Mesenchymal stem cell (in vitro differentiated cells and primary cell): ENCODE data around the gene ETS1.

Experiments used
- DNase-seq: peaks from one replicate; pipeline ENCODE4 v3.0.0-alpha.2; 2013
- H2AFZ ChIP-seq: one replicate; pipeline ENCODE4 v1.6.1; 2013; ENCODE audit warnings: low read depth, mild to moderate bottlenecking, control low read depth, inconsistent platforms, low read length, moderate library complexity
- H2AK5ac ChIP-seq: 2 replicates; pipeline ENCODE4 v1.6.1; 2013; ENCODE audit warnings: low read length, moderate library complexity, mild to moderate bottlenecking, inconsistent platforms; ENCODE audit not compliant: severe bottlenecking
- H2BK120ac ChIP-seq: one replicate; pipeline ENCODE4 v1.6.1; 2013; ENCODE audit warnings: low read depth, mild to moderate bottlenecking, inconsistent platforms, low read length, moderate library complexity
- H2BK12ac ChIP-seq, 2 experiments: one replicate each; pipeline ENCODE4 v1.6.1; 2013; ENCODE audit warnings: inconsistent platforms in 2 of 2, low read length in 2 of 2, mild to moderate bottlenecking in 2 of 2, moderate library complexity in 2 of 2, control low read depth in 1 of 2
- H2BK15ac ChIP-seq: one replicate; pipeline ENCODE4 v1.6.1; 2013; ENCODE audit warnings: mild to moderate bottlenecking, low read depth, inconsistent platforms; ENCODE audit not compliant: poor library complexity, severe bottlenecking
- H2BK5ac ChIP-seq: 2 replicates; pipeline ENCODE4 v1.6.1; 2013; ENCODE audit warnings: low read depth, mild to moderate bottlenecking, low read length, control low read depth, inconsistent platforms; ENCODE audit not compliant: poor library complexity, severe bottlenecking
- H3K14ac ChIP-seq, 2 experiments: one replicate each; pipeline ENCODE4 v1.6.1; 2013; ENCODE audit warnings: inconsistent platforms in 2 of 2, low read length in 2 of 2, control low read depth in 1 of 2, mild to moderate bottlenecking in 1 of 2, moderate library complexity in 1 of 2
- H3K18ac ChIP-seq, 2 experiments: one replicate each; pipeline ENCODE4 v1.6.1; 2013; ENCODE audit warnings: inconsistent platforms in 2 of 2, low read length in 2 of 2, control low read depth in 1 of 2, low read depth in 1 of 2, mild to moderate bottlenecking in 1 of 2
- H3K23ac ChIP-seq, 2 experiments: one replicate each; pipeline ENCODE4 v1.6.1; 2013; ENCODE audit warnings: inconsistent platforms in 2 of 2, low read length in 2 of 2, mild to moderate bottlenecking in 2 of 2, moderate library complexity in 2 of 2, control low read depth in 1 of 2
- H3K27ac ChIP-seq: 2 replicates; pipeline ENCODE4 v1.5.1; 2013; ENCODE audit warnings: mild to moderate bottlenecking, moderate library complexity, low read length, control low read depth, inconsistent platforms; ENCODE audit not compliant: poor library complexity, severe bottlenecking
- H3K27me3 ChIP-seq, 2 experiments: 2 replicates each; pipeline versions ENCODE4 v1.6.1 to v1.7.0; 2013; ENCODE audit warnings: low read length in 2 of 2, mild to moderate bottlenecking in 2 of 2, moderate library complexity in 2 of 2, control low read depth in 1 of 2, inconsistent platforms in 1 of 2; ENCODE audit not compliant: control insufficient read depth in 1 of 2, insufficient read depth in 1 of 2
- H3K36me3 ChIP-seq, 2 experiments: 2 replicates each; pipeline versions ENCODE4 v1.6.1 to v1.7.0; 2013; ENCODE audit warnings: low read length in 2 of 2, control low read depth in 1 of 2, inconsistent platforms in 1 of 2, low read depth in 1 of 2, mild to moderate bottlenecking in 1 of 2; ENCODE audit not compliant: insufficient read depth in 2 of 2, control insufficient read depth in 1 of 2
- H3K4ac ChIP-seq, 2 experiments: one replicate each; pipeline ENCODE4 v1.6.1; 2013; ENCODE audit warnings: inconsistent platforms in 2 of 2, low read length in 2 of 2, mild to moderate bottlenecking in 2 of 2, moderate library complexity in 2 of 2, control low read depth in 1 of 2, low read depth in 1 of 2
- H3K4me1 ChIP-seq: 2 replicates; pipeline ENCODE4 v1.6.1; 2013; ENCODE audit warnings: low read depth, low read length, control low read depth; ENCODE audit not compliant: control insufficient read depth, insufficient read depth
- H3K4me2 ChIP-seq: 2 replicates; pipeline ENCODE4 v1.6.1; 2013; ENCODE audit warnings: low read length, mild to moderate bottlenecking, inconsistent platforms; ENCODE audit not compliant: poor library complexity, severe bottlenecking
- H3K4me3 ChIP-seq, 2 experiments: 2 replicates each; pipeline versions ENCODE4 v1.5.1 to v1.7.0; 2013; ENCODE audit warnings: low read length in 2 of 2, mild to moderate bottlenecking in 2 of 2, control low read depth in 1 of 2, low read depth in 1 of 2; ENCODE audit not compliant: insufficient read depth in 1 of 2
- H3K79me1 ChIP-seq: replicated peaks from 2 replicates; pipeline ENCODE4 v1.6.1; 2013; ENCODE audit warnings: mild to moderate bottlenecking, control low read depth, low read length, inconsistent platforms; ENCODE audit not compliant: poor library complexity, severe bottlenecking
- H3K9ac ChIP-seq: 2 replicates; pipeline ENCODE4 v1.7.0; 2013; ENCODE audit warnings: mild to moderate bottlenecking, low read length, moderate library complexity
- H3K9me3 ChIP-seq: 2 replicates; pipeline ENCODE4 v1.7.0; 2013; ENCODE audit warnings: mild to moderate bottlenecking, low read length; ENCODE audit not compliant: control insufficient read depth
- H4K8ac ChIP-seq: one replicate; pipeline ENCODE4 v1.6.1; 2013; ENCODE audit warnings: inconsistent platforms, mild to moderate bottlenecking, low read length, moderate library complexity
- H4K91ac ChIP-seq: one replicate; pipeline ENCODE4 v1.6.1; 2013; ENCODE audit warnings: mild to moderate bottlenecking, low read length, inconsistent platforms
- whole genome bisulfite sequencing: methylation state at CpG from one replicate; pipeline ENCODE4 v1.1.7; 2013; ENCODE audit warnings: mixed read lengths; 5-methylcytosine and 5-hydroxymethylcytosine counted together

ETS1 gene

DNA sequence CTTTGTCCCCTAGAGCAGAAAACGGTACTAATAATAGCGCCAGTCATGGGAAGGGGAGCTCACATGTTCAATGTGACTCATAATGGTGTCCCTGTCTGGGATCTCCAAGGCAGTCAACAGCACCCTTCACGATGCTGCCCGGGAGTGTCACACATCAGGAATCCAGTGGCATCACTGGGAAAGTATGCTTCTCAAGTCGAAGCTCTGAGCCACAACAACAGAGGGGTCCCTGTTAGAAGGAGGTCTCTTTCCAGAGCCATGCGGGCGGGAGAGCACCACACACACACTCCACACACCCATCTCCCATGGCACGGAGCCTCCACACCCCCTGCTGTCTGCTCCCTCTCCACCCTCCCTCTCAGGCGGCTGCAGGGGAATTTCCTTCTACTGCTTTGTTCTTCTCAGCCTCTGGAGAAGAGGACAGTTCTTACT is 119.7 kb downstream of the ETS1 start:
- Histone ChIP-seq H3K27me3 (no peaks in the 10 kb centered on the region), H3K36me3 (peaks cover 29 to 75% of the 10 kb centered on the region in 2 experiments), H3K4ac (peak overlapping the region in 1 of 2 experiments; percentile 35), H3K79me1 (peaks cover 16% of the 10 kb centered on the region), H3K4me1 (peaks cover 25% of the 10 kb centered on the region), H4K91ac (peak overlapping the region; percentile 46), H2BK15ac (no peak overlapping the region), H2BK5ac (no peak overlapping the region), H3K27ac (peak overlapping the region; percentile 25), H2BK120ac (no peak overlapping the region), H2AK5ac (peak overlapping the region; percentile 66), H4K8ac (peak overlapping the region; percentile 35), H3K4me3 (peak overlapping the region in 1 of 2 experiments; percentile 1), H3K9ac (peak overlapping the region; percentile 86), H3K14ac (peak overlapping the region in 1 of 2 experiments; percentile 26), H2AFZ (no peak overlapping the region), H3K9me3 (no peaks in the 10 kb centered on the region), H3K23ac (no peak overlapping the region), H3K18ac (peak overlapping the region; percentile 25 to 33), H3K4me2 (no peak overlapping the region), H2BK12ac (peak overlapping the region; percentile 17 to 38)
- WGBS, result under 1% methylated on average over 9 of the region's 9 CpGs
- peak; percentile 100 for DNase-seq

GRCh38 chr11:128467041-128467440 is 120.3 kb downstream of the ETS1 start:
- peaks cover 23% of the 10 kb centered on the region for H3K4me1 ChIP-seq
- WGBS, result 92% methylated on average over 6 of the region's 6 CpGs

DNA sequence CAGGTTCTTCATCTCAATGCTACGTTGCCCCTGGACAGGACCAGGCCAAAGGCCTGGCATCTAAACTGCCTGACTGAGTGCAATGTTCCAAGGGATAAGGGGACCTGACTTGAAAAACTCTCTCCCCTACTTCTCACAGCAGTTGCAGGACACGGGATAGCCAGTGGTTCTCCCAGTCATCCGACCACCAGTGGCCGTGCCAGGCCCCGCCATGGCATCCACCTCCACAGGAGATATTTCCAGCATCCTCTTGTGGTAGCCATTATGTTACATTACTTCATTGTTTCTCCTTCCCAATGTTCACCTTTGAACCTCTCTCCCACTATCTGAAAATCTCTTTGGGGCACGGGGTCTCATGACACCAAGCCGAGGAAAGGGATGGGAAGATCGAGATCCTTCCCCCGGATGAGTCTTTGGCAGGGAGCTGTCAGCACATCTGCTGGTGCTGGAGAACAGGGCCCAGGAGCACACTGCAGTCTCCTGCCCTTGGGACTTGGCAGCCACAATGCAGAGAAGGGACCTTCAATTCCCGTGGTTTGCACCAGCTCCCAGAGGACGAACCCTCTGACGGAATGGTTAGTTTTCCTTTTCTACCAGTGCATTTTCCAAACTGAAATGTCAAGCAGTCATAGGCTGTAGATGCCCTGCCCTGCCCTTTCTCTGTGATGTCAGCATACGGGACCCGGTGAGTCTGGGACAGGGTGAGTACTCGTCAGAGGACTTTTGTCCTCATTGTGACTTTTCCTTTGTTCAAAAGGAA is 121.2 kb downstream of the ETS1 start:
- Histone ChIP-seq H3K79me1 (peaks cover 24% of the 10 kb centered on the region), H3K14ac (no peak overlapping the region), H2AK5ac (peak overlapping the region; percentile 36), H3K9me3 (no peaks in the 10 kb centered on the region), H4K91ac (no peak overlapping the region), H2BK15ac (no peak overlapping the region), H3K4me1 (peaks cover 21% of the 10 kb centered on the region), H3K4me2 (no peak overlapping the region), H2BK120ac (no peak overlapping the region), H2BK12ac (peak overlapping the region; percentile 37 to 67), H3K4me3 (no peak overlapping the region), H4K8ac (no peak overlapping the region), H3K27me3 (no peaks in the 10 kb centered on the region), H2BK5ac (no peak overlapping the region), H3K27ac (no peak overlapping the region), H3K18ac (peak overlapping the region in 1 of 2 experiments; percentile 5), H3K36me3 (peaks cover 28 to 77% of the 10 kb centered on the region in 2 experiments), H3K9ac (no peak overlapping the region), H3K23ac (no peak overlapping the region), H3K4ac (no peak overlapping the region), H2AFZ (no peak overlapping the region)
- 93% methylated on average over 15 of the region's 15 CpGs for WGBS
- no peak for DNase-seq

More at GRCh38 chr11:128467041-128467440, 120.3 kb downstream of the ETS1 start:
- peaks cover 18% of the 10 kb centered on the region for H3K79me1 ChIP-seq
- H3K4me2 ChIP-seq, result no peak overlapping the region
- no peak for DNase-seq
- no peaks in the 10 kb centered on the region for H3K9me3 ChIP-seq
- H3K23ac ChIP-seq, result no peak overlapping the region
- peaks cover 28 to 76% of the 10 kb centered on the region in 2 experiments for H3K36me3 ChIP-seq
- H2BK12ac ChIP-seq, result peak overlapping the region; percentile 9 to 80
- no peak overlapping the region for H2BK120ac ChIP-seq
- H3K27ac ChIP-seq, result peak overlapping the region; percentile 2
- H3K9ac ChIP-seq, result peak overlapping the region; percentile 86
- H3K4me3 ChIP-seq, result peak overlapping the region in 1 of 2 experiments; percentile 1
- H4K91ac ChIP-seq, result peak overlapping the region; percentile 52
- H2AFZ ChIP-seq, result no peak overlapping the region
- H2BK5ac ChIP-seq, result no peak overlapping the region
- no peaks in the 10 kb centered on the region for H3K27me3 ChIP-seq
- peak overlapping the region; percentile 33 to 83 for H3K18ac ChIP-seq
- peak overlapping the region; percentile 64 for H4K8ac ChIP-seq
- H3K14ac ChIP-seq, result peak overlapping the region in 1 of 2 experiments; percentile 39
- H3K4ac ChIP-seq, result peak overlapping the region; percentile 45 to 52
- H2AK5ac ChIP-seq, result peak overlapping the region; percentile 36
- no peak overlapping the region for H2BK15ac ChIP-seq

DNA sequence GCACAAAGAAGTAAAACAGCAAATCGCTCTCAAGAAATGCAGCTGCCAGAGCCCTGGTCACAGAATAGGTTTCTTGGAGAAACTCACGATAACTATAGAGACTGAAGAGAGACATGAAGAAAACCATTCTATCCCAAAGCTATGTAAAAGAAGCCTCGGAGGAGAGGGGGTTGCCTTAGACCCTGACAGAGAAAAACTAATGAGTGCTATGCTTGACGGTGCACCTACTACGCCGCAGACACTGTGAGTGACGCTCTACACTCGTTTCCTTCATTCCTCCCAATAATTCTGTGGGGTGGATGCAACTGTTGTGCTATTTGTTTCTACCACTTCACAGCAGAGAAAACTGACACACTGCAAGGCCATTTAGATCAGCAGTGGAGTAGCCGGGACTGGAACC is 121.8 kb downstream of the ETS1 start:
- no peak overlapping the region for H3K23ac ChIP-seq
- peaks cover 19% of the 10 kb centered on the region for H3K4me1 ChIP-seq
- 97% methylated on average over 9 of the region's 9 CpGs for WGBS
- H3K4ac ChIP-seq, result no peak overlapping the region
- no peak overlapping the region for H3K14ac ChIP-seq
- no peak overlapping the region for H2BK120ac ChIP-seq
- no peak for DNase-seq
- H4K91ac ChIP-seq, result no peak overlapping the region
- H3K27me3 ChIP-seq, result no peaks in the 10 kb centered on the region
- no peak overlapping the region for H3K9ac ChIP-seq
- no peak overlapping the region for H2BK5ac ChIP-seq
- H4K8ac ChIP-seq, result no peak overlapping the region
- H3K36me3 ChIP-seq, result peaks cover 25 to 78% of the 10 kb centered on the region in 2 experiments
- no peak overlapping the region for H2AFZ ChIP-seq
- no peak overlapping the region for H3K18ac ChIP-seq
- H3K9me3 ChIP-seq, result no peaks in the 10 kb centered on the region
- no peak overlapping the region for H2BK15ac ChIP-seq
- peaks cover 24% of the 10 kb centered on the region for H3K79me1 ChIP-seq
- no peak overlapping the region for H3K4me3 ChIP-seq
- peak overlapping the region in 1 of 2 experiments; percentile 67 for H2BK12ac ChIP-seq
- no peak overlapping the region for H3K4me2 ChIP-seq
- H2AK5ac ChIP-seq, result no peak overlapping the region
- H3K27ac ChIP-seq, result no peak overlapping the region
